ENCODE data around the gene BICC1. TPM values are rescaled to one million over a fixed set of nuclear protein-coding genes. Genes with fewer than 3 reads are reported as not detected.

The BICC1 gene
- total RNA-seq, 1 experiment from 2014 or later = 118 TPM

GRCh38 chr10:58753425-58753824 lies 240.8 kb downstream of the BICC1 start:
- H3K36me3 ChIP-seq (ENCODE audit: control insufficient read depth, insufficient read depth, low read length) = no peaks in the 10 kb centered on the region
- peaks cover 28% of the 10 kb centered on the region for H3K4me1 ChIP-seq
- Mint-ChIP-seq H3K27ac (ENCODE audit: unreplicated experiment) (no peak overlapping the region), H3K9me3 (ENCODE audit: unreplicated experiment) (no peaks in the 10 kb centered on the region), H3K36me3 (ENCODE audit: insufficient read depth, unreplicated experiment) (no peaks in the 10 kb centered on the region), H3K27me3 (ENCODE audit: insufficient read depth, unreplicated experiment) (no peaks in the 10 kb centered on the region), H3K4me3 (ENCODE audit: unreplicated experiment) (no peak overlapping the region), H3K4me1 (ENCODE audit: low read depth, unreplicated experiment) (peaks cover 34% of the 10 kb centered on the region)
- no peaks in the 10 kb centered on the region for H3K9me3 ChIP-seq
- ChIA-PET CTCF (no interaction called here), POLR2A (no interaction called here)
- no peak for DNase-seq
- no TSS peak for BruUV-seq (replicated peaks)
- no peaks in the 10 kb centered on the region for H3K27me3 ChIP-seq (replicated peaks; ENCODE audit: control insufficient read depth, insufficient read depth, low read length)
- H3K4me3 ChIP-seq (ENCODE audit: low read depth, low read length) = no peak overlapping the region
- no peak for TF ChIP-seq CTCF (IDR thresholded peaks at IDR 0.05; ENCODE audit: insufficient read depth in 1 of 2, low read depth in 1 of 2, low read length in 1 of 2, severe bottlenecking in 1 of 2, unreplicated experiment in 1 of 2)
- intact Hi-C loops (cut with micrococcal nuclease; ENCODE audit: unreplicated experiment) = no loop called here

GRCh38 chr10:58754469-58755339 lies 242.0 kb downstream of the BICC1 start:
- Histone ChIP-seq H3K9me3 (no peaks in the 10 kb centered on the region), H3K27me3 (replicated peaks; ENCODE audit: control insufficient read depth, insufficient read depth, low read length) (no peaks in the 10 kb centered on the region), H3K4me3 (ENCODE audit: low read depth, low read length) (no peak overlapping the region), H3K36me3 (ENCODE audit: control insufficient read depth, insufficient read depth, low read length) (no peaks in the 10 kb centered on the region), H3K4me1 (peaks cover 29% of the 10 kb centered on the region)
- Mint-ChIP-seq H3K27me3 (ENCODE audit: insufficient read depth, unreplicated experiment) (no peaks in the 10 kb centered on the region), H3K36me3 (ENCODE audit: insufficient read depth, unreplicated experiment) (no peaks in the 10 kb centered on the region), H3K4me1 (ENCODE audit: low read depth, unreplicated experiment) (peaks cover 34% of the 10 kb centered on the region), H3K27ac (ENCODE audit: unreplicated experiment) (no peak overlapping the region), H3K4me3 (ENCODE audit: unreplicated experiment) (no peak overlapping the region), H3K9me3 (ENCODE audit: unreplicated experiment) (no peaks in the 10 kb centered on the region)
- POLR2A ChIA-PET = no interaction called here
- TF ChIP-seq CTCF (IDR thresholded peaks at IDR 0.05; ENCODE audit: insufficient read depth in 1 of 2, low read depth in 1 of 2, low read length in 1 of 2, severe bottlenecking in 1 of 2, unreplicated experiment in 1 of 2) = no peak
- DNase-seq = no peak
- BruUV-seq (replicated peaks) = no TSS peak
- intact Hi-C loops (cut with micrococcal nuclease; ENCODE audit: unreplicated experiment) = loop anchor here (5.0 kb wide), 1 partner anchor 222 kb away; no protein-coding TSS in a partner anchor
- CTCF ChIA-PET = interaction anchor here (1.2 kb wide), 1 partner anchor 340 kb away, joined by 4 read pairs; no protein-coding TSS in a partner anchor

DNA sequence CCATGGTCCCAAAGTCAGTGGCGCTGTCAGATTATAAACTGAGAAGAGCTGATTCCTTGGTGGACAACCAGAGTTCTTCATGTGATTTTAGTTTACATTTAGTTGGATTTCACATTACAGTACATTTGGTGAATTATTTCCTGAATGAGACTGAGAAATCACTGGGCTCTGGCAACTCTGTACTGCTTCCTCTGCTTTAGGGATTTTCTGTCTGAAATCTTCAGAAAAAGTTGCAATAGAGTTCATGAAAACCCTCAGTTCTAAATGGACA lies 242.6 kb downstream of the BICC1 start:
- Mint-ChIP-seq H3K36me3 (ENCODE audit: insufficient read depth, unreplicated experiment) (no peaks in the 10 kb centered on the region), H3K4me3 (ENCODE audit: unreplicated experiment) (no peak overlapping the region), H3K9me3 (ENCODE audit: unreplicated experiment) (no peaks in the 10 kb centered on the region), H3K4me1 (ENCODE audit: low read depth, unreplicated experiment) (peaks cover 34% of the 10 kb centered on the region), H3K27ac (ENCODE audit: unreplicated experiment) (no peak overlapping the region), H3K27me3 (ENCODE audit: insufficient read depth, unreplicated experiment) (no peaks in the 10 kb centered on the region)
- no peak for TF ChIP-seq CTCF (IDR thresholded peaks at IDR 0.05; ENCODE audit: insufficient read depth in 1 of 2, low read depth in 1 of 2, low read length in 1 of 2, severe bottlenecking in 1 of 2, unreplicated experiment in 1 of 2)
- Histone ChIP-seq H3K27me3 (replicated peaks; ENCODE audit: control insufficient read depth, insufficient read depth, low read length) (no peaks in the 10 kb centered on the region), H3K4me1 (peaks cover 29% of the 10 kb centered on the region), H3K9me3 (no peaks in the 10 kb centered on the region), H3K4me3 (ENCODE audit: low read depth, low read length) (no peak overlapping the region), H3K36me3 (ENCODE audit: control insufficient read depth, insufficient read depth, low read length) (no peaks in the 10 kb centered on the region)
- no peak for DNase-seq
- intact Hi-C loops (cut with micrococcal nuclease; ENCODE audit: unreplicated experiment) = loop anchor here (5.0 kb wide), 1 partner anchor 223 kb away; no protein-coding TSS in a partner anchor
- ChIA-PET CTCF (interaction anchor here (1.2 kb wide), 1 partner anchor 341 kb away, joined by 4 read pairs; no protein-coding TSS in a partner anchor), POLR2A (no interaction called here)
- BruUV-seq (replicated peaks) = no TSS peak
